GM21423 (cell line): Measurements from ENCODE around the gene MGP.

Experiments used
- ATAC-seq: cut with Tn5 transposase; IDR thresholded peaks from one replicate; pipeline ENCODE4 v1.9.1; 2021; ENCODE audit warnings: mild to moderate bottlenecking, moderate library complexity; ENCODE audit not compliant: unreplicated experiment

Gene MGP

DNA sequence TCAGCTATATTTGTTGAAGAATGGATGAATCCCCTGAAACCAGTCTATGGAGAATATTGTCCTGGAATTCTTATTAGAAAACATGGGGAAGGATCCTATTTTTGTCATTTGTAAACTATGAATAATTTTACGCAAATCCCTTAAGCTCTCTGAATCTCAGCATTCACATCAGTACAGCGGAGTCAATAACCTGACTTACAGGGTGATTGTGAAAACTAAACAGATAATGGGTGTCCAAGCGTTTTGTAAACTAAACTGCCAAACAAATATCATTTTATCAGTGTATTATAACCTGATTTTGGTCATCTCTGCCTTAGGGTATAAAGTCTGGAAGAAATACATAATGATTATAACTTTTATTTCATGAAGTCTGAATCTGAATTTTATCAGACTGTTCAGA is 52.3 kb downstream of the MGP start:
- ATAC-seq = no peak
